GM20431 (cell line): ENCODE data around the gene MAP3K20.

Experiments used
- in situ Hi-C: fragments of 300-500 bp; cut with MseI, MboI; formaldehyde crosslinking; loops from one replicate; pipeline ENCODE4 v1.15.0; 2020; ENCODE audit warnings: low sequenced_read_pairs; ENCODE audit not compliant: unreplicated experiment

MAP3K20 gene

DNA sequence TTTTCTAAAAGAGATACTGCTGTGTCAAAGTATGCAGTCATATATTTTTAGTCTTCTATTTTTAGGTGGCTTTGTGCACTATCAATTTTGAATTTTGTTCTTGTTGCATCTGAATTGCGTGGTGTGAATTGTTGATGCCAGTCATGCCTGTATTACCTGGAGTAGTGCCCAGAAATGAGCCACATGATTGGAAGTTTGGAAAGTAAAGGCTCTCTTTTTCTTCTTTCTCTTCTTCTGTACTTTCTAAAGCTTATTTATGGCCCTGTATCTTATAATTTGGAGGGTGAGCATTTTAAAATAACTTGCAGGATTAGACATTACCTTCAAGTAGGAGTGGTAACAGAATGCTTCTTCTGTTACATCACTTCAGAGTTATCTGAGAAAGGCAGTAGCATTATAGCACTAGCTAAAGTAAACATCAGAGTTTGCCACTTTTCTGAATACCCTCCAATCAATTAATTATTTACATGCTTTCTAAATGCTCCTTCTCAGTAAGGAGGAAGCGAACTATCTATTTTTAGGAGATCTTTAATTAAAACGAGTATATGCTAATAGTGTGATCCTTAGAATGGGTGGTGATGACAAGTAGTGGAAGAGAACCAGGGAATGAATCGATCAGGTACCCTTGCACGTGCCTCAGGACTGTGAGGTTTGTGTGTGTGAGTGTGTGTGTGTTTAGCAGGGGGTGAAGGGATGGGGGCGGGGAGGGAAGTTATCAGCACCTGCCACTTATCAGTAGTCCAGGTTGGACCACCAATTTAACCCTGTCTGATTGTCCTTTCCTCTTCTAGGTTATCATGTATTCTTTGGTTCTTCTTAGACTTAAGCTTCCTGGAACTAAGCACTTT, 112.5 kb downstream of the MAP3K20 start:
- in situ Hi-C loops: no loop called here

DNA sequence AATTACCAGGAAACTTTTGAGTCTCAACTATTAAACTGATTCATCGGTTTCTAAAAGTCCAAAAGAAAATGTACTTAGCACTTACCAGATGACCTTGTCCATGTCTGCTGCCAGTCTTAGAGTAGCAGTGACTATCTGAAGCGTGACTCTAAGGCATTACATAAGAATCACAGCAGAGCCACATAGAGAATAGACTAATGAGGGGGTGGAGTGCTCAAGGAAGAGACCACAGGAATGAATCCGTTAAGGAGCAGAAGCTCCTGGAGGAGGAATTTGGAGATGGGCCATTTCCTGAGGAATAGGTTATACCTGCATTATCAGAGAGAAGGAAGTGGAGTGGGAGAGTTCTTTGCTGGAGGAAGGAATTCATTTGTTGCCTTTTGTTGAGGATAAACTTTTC, 116.0 kb downstream of the MAP3K20 start:
- in situ Hi-C loops: no loop called here

DNA sequence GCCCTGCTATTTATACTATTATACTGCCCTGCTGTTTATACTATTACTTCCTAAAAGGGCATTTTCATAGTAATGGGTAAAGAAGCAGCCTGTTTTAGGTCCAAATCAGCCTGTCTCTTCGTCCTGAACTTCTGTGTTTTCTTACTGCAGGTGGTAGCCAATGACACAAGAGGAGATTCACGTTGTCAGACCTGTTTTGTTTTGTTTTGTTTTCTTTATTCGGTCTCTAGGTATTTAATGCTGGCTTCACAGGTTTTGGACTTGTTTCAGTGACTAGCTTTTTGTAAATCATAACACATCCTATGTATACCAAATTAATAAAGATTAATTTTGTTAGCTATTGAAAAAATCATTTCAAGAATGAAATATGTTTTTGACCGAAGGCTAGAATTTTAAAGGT, 116.4 kb downstream of the MAP3K20 start:
- in situ Hi-C loops: no loop called here

GRCh38 chr2:173193925-173194324, 118.3 kb downstream of the MAP3K20 start:
- in situ Hi-C loops: no loop called here

- in situ Hi-C loops: no loop called here
Measured at GRCh38 chr2:173195100-173195499, 119.5 kb downstream of the MAP3K20 start.

GRCh38 chr2:173196080-173196479, 120.4 kb downstream of the MAP3K20 start:
- in situ Hi-C loops: no loop called here

DNA sequence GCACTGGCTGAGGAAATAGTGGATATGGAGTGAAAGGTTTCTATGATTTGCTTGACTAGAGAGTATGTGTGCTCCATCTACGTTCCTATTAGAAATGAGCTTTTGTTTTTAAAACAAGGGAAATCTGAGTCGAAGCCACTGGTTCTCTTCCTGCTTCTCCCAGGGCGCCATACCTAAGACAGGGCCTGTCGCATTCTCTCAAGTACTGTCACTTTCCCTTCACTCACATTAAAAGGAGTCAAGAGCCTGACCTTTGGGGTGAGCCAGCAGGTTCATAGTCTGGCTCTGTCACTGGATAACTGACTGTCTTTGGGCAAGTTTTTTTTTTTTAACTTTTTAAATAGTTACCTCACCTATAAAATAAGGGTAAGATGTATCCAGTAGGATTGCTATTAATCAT, 121.0 kb downstream of the MAP3K20 start:
- in situ Hi-C loops: no loop called here

- in situ Hi-C loops: no loop called here
Measured at GRCh38 chr2:173198327-173198726, 122.7 kb downstream of the MAP3K20 start.

DNA sequence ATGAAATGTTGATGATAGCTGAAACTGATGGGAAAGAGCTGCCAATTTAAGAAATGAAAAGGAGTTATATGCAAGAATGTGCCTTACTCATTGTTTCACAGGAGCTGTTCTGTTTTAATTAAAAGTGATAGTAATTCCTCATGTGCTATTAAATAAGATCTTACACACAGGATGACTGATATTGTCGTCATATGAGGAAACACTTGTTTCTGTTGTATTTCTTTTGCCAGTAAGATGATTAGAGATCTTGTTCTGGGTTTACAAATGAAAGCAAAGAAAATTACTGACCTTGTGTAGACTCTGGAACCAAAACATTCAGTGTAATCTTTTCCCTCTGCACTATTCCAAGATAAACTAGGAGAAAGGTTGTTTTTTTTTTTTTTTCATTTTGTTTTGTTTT, 123.6 kb downstream of the MAP3K20 start:
- in situ Hi-C loops: no loop called here

GRCh38 chr2:173202570-173202969, 126.9 kb downstream of the MAP3K20 start:
- in situ Hi-C loops: loop anchor here (10.0 kb wide), 1 partner anchor 178 kb away; no protein-coding TSS in a partner anchor

DNA sequence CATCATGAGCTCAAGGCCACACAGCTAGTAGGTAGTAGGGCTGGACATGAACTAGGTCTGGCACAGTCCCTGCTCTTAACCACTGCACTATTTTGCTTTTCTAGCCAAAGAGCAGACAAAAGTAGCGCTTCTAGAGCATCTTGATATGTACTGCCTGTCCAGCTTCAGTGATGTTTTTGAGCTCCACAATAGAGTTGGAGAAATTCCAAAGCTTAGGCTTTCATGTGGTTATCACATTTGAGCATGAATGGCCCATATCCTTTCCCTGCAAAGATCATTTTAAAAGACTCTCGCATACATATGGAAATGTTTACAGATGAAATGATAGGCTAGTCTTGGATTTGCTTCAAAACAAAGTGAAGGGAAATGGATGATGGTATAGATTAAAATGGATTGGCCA, 128.7 kb downstream of the MAP3K20 start:
- in situ Hi-C loops: loop anchor here (10.0 kb wide), 1 partner anchor 180 kb away; no protein-coding TSS in a partner anchor

DNA sequence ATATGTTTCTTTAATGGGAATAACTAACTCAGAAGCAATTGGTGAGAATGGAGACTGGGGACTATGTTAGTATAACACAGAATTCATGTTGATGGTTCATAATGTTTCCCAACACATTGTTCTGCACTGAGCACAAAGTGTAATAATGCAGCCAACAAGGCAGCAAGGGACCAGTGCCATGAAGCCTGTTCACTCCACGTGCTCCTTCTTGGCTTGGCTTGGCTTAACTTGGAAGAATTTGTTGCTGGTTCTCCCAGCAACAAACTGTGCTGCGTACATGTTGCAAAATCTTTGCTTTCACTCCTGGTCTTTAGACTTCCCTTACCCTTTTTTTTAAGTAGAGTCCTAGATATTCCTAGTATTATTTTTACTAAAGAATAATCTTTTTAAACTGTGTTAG, 129.7 kb downstream of the MAP3K20 start:
- in situ Hi-C loops: loop anchor here (10.0 kb wide), 1 partner anchor 181 kb away; no protein-coding TSS in a partner anchor

GRCh38 chr2:173207124-173207523, 131.5 kb downstream of the MAP3K20 start:
- in situ Hi-C loops: loop anchor here (10.0 kb wide), 1 partner anchor 182 kb away; no protein-coding TSS in a partner anchor

GRCh38 chr2:173210270-173211196, 134.9 kb downstream of the MAP3K20 start:
- in situ Hi-C loops: no loop called here

GRCh38 chr2:173213181-173213580, 137.5 kb downstream of the MAP3K20 start:
- in situ Hi-C loops: no loop called here

- in situ Hi-C loops: no loop called here
Measured at GRCh38 chr2:173214213-173214612, 138.6 kb downstream of the MAP3K20 start.

- in situ Hi-C loops: no loop called here
Measured at GRCh38 chr2:173215316-173215715, 139.7 kb downstream of the MAP3K20 start.

GRCh38 chr2:173216051-173216450, 140.4 kb downstream of the MAP3K20 start:
- in situ Hi-C loops: no loop called here

GRCh38 chr2:173216668-173217067, 141.0 kb downstream of the MAP3K20 start:
- in situ Hi-C loops: no loop called here

GRCh38 chr2:173217116-173217840, 141.6 kb downstream of the MAP3K20 start:
- in situ Hi-C loops: no loop called here
